ENCODE data around the gene NUP35. TPM values are rescaled to one million over a fixed set of nuclear protein-coding genes. Genes with fewer than 3 reads are reported as not detected.

NUP35 gene
- total RNA-seq, 2 experiments from 2014 or later = 36.5 to 37.3 TPM

DNA sequence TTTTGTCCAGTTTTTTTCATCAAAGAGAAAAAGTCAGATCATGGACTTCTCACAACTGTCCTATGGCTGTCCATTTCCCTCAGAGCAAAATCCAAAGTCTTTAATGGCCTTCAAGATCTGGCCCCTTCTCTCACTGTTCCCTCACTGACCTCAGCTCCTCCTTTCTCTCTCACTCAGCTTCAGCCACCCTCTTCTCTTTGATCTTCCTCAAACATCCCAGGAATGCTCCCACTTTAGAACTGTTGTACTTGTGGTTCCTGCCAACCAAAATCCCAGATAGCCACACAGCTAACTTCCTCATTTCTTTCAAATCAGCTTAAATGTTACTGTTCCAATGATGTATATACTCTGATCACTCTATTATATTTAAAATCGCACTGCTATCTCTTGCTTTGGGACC is 82.9 kb downstream of the NUP35 start:
- Histone ChIP-seq H3K4me3 (ENCODE audit: low read depth, low read length, poor library complexity, severe bottlenecking) (no peak overlapping the region), H3K4me1 (ENCODE audit: insufficient read depth, low read length, poor library complexity, severe bottlenecking) (no peaks in the 10 kb centered on the region), H3K27ac (ENCODE audit: low read depth, low read length, poor library complexity, severe bottlenecking) (no peak overlapping the region), H4K20me1 (ENCODE audit: insufficient read depth, low read length) (no peaks in the 10 kb centered on the region), H3K4me2 (ENCODE audit: low read length) (no peak overlapping the region), H3K9me2 (ENCODE audit: insufficient read depth, low read length) (no peaks in the 10 kb centered on the region), H3K9me3 (ENCODE audit: low read length) (peaks cover 13% of the 10 kb centered on the region; the same call in 1 of the 2 replicates), H3K79me2 (ENCODE audit: insufficient read depth, low read depth, low read length) (no peaks in the 10 kb centered on the region), H3K36me3 (ENCODE audit: insufficient read depth, low read length) (peaks cover 35% of the 10 kb centered on the region), H2AFZ (ENCODE audit: low read length) (no peak overlapping the region)
- CTCF ChIA-PET (ENCODE audit: unreplicated experiment) = no interaction called here
- BruUV-seq (replicated peaks) = no TSS peak
- DNase-seq (ENCODE audit: low spot score) = no peak
- intact Hi-C loops (cut with micrococcal nuclease; ENCODE audit: unreplicated experiment) = no loop called here
- TF ChIP-seq, protein P1, sequence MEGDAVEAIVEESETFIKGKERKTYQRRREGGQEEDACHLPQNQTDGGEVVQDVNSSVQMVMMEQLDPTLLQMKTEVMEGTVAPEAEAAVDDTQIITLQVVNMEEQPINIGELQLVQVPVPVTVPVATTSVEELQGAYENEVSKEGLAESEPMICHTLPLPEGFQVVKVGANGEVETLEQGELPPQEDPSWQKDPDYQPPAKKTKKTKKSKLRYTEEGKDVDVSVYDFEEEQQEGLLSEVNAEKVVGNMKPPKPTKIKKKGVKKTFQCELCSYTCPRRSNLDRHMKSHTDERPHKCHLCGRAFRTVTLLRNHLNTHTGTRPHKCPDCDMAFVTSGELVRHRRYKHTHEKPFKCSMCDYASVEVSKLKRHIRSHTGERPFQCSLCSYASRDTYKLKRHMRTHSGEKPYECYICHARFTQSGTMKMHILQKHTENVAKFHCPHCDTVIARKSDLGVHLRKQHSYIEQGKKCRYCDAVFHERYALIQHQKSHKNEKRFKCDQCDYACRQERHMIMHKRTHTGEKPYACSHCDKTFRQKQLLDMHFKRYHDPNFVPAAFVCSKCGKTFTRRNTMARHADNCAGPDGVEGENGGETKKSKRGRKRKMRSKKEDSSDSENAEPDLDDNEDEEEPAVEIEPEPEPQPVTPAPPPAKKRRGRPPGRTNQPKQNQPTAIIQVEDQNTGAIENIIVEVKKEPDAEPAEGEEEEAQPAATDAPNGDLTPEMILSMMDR (conservative IDR thresholded peaks at IDR 0.05; ENCODE audit: low read length) = no peak
- TF ChIP-seq EZH2phosphoT487 (IDR thresholded peaks at IDR 0.05; ENCODE audit: borderline replicate concordance, low read depth, low read length) = no peak
- POLR2A ChIA-PET = interaction anchor here (0.5 to 0.8 kb wide), 3 partner anchors 7 to 141 kb away, joined by 3 to 5 read pairs (median 3); no protein-coding TSS in a partner anchor

DNA sequence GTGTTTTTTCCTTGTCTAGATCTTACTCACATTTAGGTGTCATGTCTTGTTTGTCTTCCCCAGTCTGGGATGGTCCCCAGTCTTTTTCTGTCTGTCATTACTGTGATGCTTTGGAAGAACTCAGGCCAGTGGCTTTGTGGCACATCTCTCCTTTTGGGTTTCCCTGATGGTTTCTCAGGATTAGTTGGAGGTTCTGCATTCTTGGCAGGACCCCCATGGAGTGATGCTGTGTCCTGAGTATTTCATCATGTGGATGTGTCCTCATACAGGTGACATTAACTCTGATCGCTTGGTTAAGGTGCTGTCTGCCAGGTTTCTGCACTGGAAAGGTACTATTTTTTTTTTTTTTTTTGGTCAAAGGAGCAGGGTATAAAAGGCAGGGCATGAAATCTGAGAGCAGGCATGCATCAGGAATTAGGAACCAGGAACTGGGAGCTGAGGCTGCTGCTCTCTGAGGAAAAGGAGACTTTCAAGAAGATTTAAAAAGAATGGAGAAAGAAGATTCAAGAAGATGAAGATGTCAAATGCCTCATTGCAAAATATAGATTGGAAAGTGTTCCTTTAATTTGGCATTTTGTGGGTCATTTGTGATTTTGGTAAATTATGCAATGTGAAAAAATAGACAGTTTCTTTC is 85.3 kb downstream of the NUP35 start:
- intact Hi-C loops (cut with micrococcal nuclease; ENCODE audit: unreplicated experiment) = no loop called here
- no peak for TF ChIP-seq EZH2phosphoT487 (IDR thresholded peaks at IDR 0.05; ENCODE audit: borderline replicate concordance, low read depth, low read length)
- TF ChIP-seq, protein P1 (conservative IDR thresholded peaks at IDR 0.05; ENCODE audit: low read length) = no peak

More for the DNA sequence above, 85.3 kb downstream of the NUP35 start:
- Histone ChIP-seq H3K36me3 (ENCODE audit: insufficient read depth, low read length) (peaks cover 23% of the 10 kb centered on the region), H3K9me2 (ENCODE audit: insufficient read depth, low read length) (no peaks in the 10 kb centered on the region), H3K79me2 (ENCODE audit: insufficient read depth, low read depth, low read length) (no peaks in the 10 kb centered on the region), H3K9me3 (ENCODE audit: low read length) (peaks cover 13% of the 10 kb centered on the region; the same call in 1 of the 2 replicates), H2AFZ (ENCODE audit: low read length) (no peak overlapping the region), H4K20me1 (ENCODE audit: insufficient read depth, low read length) (no peaks in the 10 kb centered on the region), H3K27ac (ENCODE audit: low read depth, low read length, poor library complexity, severe bottlenecking) (no peak overlapping the region), H3K4me1 (ENCODE audit: insufficient read depth, low read length, poor library complexity, severe bottlenecking) (no peaks in the 10 kb centered on the region), H3K4me2 (ENCODE audit: low read length) (no peak overlapping the region), H3K4me3 (ENCODE audit: low read depth, low read length, poor library complexity, severe bottlenecking) (no peak overlapping the region)
- BruUV-seq (replicated peaks) = no TSS peak
- ChIA-PET CTCF (ENCODE audit: unreplicated experiment) (no interaction called here), POLR2A (no interaction called here)
- DNase-seq (ENCODE audit: low spot score) = no peak

Other genes starting within 250 kb of the NUP35 start
- gene NCKAP1, start 86.0 kb upstream of the NUP35 start, total RNA-seq (2014; rRNA removed; shearing (Covaris generic)) = 0.06 TPM in 1 of 2 replicates, not detected in the other
- 0.55 and 1.7 TPM in 2 replicates for gene NCKAP1, start 86.0 kb upstream of the NUP35 start, total RNA-seq (2022)
- 1.0 and 1.2 TPM in 2 replicates for gene DUSP19, start 45.7 kb upstream of the NUP35 start, total RNA-seq (2014; rRNA removed; shearing (Covaris generic))
- 3.9 and 4.0 TPM in 2 replicates for gene DUSP19, start 45.7 kb upstream of the NUP35 start, total RNA-seq (2022)